ENCODE results near the gene ARMH1.
A peak's percentile ranks its signal among the peaks of the same experiment; 100 is the strongest.
"Not testable (repeated sequence)": the region's sequence is repeated elsewhere in the genome, so short reads cannot be mapped to it uniquely, and the experiment has no call there.

The ARMH1 gene

DNA sequence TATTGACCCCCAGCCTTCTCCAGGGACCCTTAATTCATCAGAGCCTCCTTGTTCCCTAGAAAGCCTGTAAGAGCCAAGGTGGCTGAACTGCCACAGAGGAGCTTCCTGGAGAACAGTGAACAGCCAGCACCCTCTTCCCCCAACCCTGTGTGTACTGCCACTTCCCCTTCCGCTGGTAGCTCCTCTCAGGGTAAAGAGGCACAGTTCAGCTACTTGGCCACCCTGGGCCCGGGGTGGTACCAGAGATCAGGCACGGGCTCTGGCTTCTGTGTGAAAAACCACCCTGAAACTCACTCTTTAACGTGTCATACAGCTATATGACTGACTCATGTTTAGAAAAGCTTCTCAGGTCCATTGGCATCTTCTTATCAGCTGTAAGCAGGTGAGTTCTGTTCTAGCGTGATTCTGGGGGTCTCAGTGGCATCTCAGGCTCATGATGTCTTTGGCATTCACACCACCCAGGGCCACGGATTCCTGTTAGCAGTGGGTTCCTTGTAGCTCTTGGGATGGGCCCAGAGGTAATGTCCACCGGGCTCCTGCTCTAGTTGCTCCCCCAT, 22.4 kb downstream of the ARMH1 start:
- DNase-seq = no peak

DNA sequence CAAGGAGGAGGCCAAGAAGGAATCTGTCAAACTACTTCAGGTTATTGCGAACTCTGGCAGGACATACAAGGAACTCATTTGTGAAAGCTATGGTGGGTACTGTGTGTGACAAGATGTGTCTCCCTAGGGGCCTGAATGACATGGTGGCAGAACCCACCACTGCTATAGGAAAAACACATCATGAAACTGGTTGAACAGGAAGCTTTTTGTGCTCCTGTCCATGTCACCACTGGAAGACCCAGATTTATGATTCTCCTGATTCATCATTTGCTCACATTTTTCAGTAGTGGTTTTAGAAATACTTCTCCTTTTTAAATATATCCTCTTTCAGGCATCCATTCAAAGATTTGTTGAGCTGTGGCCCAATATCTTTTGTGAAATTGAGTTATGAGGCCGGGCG, 23.6 kb downstream of the ARMH1 start:
- no peak for DNase-seq

DNA sequence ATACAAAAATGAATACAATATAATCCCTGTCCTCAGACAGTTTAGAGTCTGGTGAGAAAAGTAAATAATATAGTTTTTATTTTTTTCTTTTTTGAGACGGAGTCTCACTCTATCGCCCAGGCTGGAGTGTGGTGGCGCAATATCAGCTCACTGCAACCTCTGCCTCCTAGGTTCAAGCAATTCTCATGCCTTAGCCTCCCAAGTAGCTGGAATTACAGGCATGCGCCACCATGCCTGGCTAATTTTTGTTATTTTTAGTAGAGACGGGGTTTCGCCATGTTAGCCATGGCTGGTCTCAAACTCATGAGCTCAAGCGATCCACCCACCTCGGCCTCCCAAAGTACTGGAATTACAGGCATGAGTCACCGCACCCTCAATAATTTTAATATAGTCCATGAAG, 24.9 kb downstream of the ARMH1 start:
- DNase-seq = not testable (repeated sequence)

DNA sequence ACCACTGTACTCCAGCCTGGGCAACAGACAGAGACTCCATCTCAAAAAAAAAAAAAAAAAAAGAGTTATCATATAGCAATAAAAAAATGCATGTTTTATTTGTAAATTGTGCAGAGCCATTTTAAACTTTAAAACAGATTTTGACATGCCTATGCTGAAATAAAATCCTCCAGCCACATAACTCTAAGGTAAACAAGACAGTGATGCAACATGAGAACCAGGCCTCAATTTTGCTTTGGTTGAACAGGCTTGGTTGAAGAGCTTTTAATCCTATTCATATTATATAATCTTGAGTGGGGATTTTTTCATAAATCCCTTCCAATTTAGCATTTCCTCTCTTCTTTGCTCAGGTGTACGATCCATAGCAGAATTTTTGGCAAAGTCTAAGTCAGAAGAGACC, 26.1 kb downstream of the ARMH1 start:
- DNase-seq = no peak

DNA sequence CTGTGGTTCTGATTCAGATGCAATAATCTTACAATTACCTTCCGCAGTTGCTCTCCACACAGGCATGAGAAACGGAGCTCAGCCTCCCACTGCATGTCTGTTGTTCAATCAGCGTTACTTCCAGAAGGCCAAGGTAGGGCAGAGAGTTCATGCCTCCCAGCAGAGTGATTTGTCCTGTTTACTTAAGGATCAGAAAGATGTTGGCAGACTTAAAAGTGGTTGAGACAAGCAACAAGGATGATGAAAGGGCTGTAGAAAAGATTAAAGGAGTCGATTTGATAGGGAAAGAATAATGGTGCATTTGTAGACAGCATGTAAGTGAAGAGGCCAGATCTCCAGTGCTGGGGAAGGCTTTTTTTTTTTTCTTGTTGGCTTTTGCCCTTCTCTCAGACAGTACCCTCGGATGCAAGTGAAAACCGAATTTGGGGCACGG, 26.6 kb downstream of the ARMH1 start:
- DNase-seq = no peak

DNA sequence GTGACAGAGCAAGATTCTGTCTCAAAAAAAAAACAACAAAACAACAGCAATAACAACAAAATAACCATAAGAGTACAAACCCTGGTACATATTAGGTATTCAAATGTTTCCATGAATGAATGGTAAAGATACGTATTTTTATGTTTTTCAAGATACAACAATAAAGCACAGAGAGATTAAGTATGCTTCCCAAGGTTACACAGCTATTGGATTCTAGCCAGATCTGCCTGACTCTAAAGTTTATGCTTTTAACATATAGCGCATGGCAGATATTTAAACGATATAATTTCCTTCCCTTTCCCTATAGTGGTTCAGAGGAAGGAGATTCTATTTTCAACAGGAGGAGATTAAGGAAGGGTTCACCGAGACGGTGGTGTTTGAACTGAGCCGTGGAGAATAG, 31.0 kb downstream of the ARMH1 start:
- no peak for DNase-seq

DNA sequence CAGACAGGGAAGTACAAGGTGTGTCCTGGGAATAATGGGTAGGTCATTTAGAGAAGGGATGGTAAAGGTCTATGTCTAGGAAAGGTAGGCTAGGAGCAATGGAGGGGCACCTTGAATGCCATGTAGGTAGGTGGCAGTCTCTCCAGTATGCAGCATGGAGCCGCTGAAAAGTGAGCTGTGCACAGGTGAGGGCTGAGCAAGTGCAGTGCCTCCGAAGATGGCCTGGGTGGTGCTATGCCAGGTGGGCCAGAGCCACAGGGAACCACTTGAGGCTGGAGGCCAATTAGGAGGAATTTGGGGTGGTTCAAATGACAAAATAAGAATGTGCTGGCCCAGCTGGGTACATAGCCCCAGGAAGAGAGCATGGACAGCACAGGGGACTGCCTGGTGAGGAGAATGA, 31.4 kb downstream of the ARMH1 start:
- DNase-seq = no peak

DNA sequence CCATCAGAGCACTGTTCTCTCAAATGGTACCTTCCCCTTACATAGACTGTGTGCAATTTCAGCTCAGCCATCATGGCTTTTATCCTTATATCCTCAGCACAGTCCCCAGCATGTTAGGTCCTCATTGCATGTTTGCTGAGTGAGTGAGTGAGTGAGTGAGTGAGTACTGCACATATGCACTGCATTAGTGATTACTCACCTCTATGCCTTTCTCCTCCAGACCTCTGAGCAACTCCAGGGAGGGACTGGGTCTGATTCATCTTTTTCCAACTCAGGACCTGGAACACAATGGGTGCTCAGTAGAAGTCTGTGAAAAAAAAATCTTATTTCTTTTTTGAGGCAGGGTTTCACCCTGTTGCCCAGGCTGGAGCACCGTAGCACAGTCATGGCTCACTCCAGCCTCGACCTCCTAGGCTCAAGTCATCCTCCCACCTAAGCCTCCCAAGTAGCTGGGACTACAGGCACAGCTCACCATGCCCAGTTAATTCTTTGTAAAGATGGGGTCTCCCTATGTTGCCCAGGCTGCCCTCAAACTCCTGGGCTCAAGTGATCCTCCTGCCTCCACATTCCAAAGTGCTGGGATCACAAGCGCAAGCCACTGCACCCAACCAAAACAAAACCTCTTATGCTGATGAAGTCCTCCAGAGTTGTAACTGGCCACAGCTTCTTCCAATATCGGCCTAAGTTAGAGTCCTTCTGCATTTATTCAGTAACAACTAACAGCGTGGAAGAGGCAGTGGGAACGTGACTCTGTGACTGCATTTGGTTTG, 32.8 kb downstream of the ARMH1 start:
- no peak for DNase-seq

DNA sequence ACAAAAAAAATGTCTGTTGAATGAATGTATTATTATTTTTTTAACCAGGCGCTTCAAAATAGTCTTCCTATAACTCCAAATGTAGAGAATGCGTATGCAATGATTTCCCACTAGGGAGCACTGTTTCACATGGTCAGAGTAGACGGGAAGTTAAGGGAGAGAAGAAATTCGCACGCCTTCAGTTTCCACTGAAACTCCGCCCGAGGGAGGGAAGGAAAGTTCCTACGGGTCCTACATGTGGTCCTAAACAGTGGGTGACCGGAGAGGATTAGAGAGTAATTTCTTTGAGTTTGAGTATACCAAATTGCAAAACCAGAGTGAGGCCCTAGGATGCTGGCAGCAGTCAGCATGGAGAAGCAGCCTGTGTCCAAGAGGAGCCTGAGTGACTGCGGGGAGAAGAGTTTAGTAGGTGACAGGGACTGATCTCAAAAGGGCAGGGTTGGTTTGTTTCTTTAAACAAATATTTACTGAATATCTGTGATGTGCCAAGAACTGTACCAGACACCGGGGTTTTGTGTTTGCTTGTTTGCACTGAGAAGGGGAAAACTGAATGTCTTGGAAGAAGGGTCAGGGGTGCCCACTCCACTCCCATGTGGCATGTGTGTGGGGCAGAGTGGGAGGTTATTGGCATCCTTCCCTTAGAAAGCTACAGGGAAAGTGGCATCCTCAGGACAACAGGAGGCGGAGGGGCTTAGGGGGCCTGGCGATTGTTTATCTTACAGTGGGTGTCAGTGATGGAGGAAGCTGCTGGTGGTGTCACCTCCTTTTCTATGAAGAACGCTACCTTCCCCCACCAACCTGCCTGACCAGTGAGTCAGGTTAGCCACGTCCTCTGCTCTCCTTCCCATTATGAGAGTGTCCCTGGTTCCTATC, 33.7 kb downstream of the ARMH1 start:
- no peak for DNase-seq

DNA sequence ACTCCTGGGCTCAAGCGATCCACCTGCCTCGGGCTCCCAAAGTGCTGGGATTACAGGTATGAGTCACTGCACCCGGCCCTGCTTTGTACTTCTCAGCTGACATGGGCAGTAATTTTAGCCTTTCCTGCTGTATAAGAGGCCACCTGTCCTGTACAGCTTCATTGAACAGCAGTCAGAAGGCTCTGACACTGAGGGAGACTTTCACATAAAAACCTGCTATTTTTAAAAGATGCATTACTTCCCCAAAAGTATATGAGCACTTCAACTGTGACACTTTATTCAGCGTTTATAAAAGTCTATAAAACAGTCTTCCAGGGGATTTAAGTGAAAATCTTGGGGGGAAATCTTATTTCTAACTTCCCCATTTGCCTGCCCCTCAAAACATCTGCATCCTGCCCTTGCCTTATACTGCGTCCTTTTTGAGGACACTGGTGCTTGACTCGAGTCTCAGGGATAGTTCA, 38.8 kb downstream of the ARMH1 start:
- DNase-seq = no peak

DNA sequence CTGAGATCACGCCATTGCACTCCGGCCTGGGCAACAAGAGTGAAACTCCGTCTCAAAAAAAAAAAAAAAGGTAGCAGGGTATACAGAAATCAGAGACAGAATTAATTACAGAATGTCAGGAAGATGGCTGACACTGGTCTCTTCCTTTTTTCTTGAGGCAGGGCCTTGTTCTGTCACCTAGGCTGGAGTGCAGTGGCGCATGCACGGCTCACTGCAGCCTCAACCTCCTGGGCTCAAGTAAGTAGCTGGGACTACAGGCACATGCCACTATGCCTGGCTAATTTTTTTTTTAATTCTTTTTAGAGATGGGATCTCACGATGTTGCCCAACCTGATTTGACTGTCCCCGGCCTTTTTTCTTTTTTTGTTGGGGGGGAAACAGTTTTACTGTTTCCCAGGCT, 40.0 kb downstream of the ARMH1 start:
- DNase-seq = no peak

DNA sequence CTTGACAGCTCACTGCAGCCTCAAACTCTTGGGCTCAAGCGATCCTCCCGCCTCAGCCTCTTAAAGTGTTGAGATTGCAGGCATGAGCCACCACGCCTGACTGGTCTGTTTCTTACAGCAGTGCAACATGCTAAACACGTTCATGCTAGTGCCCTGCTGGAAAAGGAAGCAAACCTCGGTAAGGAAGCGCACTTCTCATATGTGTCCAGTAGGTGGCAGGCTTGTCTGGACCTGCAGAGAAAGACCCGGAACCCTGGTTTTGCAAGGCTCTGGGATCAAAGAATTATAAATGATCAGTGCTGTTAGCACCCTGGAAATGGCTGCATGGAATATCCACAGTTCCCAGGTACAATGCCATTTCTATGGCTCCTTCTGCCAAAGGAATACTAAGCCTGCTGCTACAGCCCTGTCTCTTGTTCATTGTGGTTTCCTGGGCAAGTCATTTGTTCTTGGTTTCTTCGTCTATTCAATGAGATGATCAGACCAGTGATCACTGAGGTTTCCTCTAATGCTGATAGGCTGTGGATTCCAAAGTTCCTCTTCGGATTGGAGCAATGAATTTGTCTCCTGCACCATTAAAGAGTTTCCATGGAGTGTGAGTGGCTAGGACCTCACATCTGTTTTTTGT, 40.5 kb downstream of the ARMH1 start:
- DNase-seq = no peak

DNA sequence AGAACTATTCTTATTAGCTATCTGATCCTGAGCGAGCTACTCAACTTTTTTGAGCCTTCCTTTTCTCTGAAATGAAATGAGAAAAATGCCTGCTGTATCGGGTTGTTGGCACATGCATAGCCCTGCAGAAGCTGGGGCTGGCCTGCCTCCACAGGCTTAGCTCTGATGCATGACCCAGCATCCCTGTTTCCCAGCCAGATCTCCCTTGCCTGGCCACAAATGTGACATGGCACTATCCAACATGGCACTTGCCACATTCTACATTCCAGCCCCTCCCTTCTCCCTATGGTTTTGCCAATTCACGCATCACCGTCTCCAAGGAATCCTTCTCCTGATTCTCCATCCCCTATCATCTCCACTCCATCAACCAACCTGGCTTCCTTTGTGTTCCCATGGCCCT, 42.6 kb downstream of the ARMH1 start:
- DNase-seq = no peak

DNA sequence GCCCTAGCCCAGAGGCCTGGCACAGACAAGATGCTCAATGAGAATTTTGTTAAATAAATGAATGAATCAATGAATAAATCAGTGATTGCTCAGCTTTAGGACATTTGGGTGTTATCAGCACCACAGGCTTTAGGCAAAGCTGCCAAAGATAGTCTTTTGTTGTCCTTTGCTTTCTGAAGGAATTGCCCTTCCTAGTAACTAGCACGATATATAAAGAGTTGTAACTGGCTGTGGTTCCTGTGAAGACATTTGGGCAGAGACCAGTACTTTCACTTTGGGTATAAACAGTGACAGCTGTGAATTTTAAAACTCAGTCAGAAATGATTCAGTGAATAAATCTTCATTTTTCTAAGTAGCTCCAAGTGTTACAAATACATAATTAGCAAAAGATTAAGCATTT, 43.1 kb downstream of the ARMH1 start:
- DNase-seq = no peak

DNA sequence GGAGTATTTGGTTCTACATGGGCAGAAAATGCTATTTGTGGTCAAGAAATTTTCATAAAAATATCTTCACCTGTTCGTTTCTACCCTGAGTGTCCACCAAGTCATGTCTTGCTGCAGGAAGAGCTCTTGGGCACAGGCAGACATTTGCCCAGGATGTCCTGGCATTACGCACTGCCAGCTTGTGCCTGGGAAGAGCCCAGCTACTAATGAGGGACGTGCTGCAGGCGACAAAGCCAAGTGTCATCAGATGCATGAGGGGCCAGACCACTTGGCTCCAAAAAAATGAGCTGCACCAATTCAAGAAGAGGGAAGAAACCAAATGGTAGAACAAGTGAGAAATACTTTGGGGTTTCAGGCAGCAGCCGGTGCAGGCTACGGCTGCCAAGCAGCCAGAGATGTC, 43.6 kb downstream of the ARMH1 start:
- DNase-seq = no peak

DNA sequence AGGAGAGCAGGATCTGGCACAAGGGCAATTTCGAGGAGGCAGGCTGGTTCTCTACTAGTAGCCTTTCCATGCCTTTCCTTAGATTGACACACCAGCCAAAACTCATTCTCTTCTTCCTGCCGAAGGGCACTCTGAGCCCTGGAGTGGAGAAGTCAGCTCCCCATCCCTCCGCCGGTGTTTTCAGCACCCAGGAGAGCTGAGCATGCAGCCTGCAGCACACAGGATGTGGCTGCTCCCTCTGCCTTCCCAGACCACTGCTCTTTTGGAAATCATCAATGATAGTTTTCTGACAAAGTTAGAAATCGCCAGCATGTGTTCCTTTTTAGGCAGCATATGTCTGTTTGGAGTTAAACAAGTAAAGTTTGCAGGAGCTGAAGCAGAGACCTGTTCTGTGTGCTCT, 44.8 kb downstream of the ARMH1 start:
- DNase-seq = no peak

DNA sequence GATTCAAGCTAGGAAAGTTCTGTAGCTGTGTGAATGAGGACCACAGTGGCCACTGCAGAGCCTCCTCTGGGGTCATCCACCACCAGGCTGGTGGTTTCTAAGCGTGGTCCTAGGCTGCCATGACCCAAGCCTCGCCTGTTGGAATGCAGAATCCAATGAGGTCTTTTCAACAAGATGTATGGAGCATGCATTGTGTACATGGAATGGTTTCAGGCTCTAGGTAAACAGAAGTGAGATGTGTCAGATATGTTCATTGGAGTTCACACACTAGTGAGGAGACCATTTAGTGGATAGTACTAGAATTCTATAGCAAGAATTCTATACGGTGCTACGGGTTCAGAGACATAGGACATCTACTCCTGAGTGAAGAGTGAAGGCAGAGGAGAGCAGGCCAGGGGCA, 45.8 kb downstream of the ARMH1 start:
- no peak for DNase-seq

DNA sequence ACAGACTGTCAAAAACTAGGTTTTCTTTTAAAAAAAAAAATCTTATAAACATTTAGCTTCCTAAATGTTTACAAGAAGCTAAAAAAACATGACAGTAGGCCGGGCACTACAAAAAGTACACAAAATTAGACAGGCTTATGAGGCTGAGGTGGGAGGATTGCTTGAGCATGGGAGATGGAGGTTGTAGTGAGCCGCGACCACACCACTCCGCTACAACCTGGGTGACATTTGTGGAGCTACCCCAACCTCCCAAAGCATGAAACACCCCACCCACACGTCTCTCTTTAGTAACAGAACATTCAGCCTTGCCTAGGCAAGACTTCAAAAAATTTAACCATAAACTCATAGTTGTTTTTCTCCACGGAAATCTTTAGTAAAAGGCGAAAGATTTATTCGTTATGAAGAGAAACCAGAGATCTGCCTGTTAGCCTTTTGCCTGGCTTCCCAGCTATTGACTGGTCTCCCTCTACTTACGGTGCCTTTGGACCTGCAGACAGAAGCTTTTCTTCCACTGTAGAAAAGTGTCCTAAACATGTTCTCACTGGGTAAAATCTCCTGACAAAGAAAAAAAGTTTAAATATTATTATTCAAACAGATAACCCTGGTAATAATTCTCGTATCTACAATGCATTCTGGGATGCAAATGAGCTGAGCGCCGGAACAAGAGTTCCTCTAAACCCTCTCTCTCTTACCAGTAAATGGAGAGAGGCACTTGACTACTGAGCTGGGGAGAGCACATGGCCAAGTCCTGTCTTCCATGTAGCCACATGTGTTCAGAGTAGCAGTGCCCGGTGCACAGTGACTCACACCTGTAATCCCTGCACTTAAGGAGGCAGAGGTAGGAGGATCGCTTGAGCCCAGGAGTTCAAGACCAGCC, 47.2 kb downstream of the ARMH1 start:
- DNase-seq = peak; percentile 67 to 80

DNA sequence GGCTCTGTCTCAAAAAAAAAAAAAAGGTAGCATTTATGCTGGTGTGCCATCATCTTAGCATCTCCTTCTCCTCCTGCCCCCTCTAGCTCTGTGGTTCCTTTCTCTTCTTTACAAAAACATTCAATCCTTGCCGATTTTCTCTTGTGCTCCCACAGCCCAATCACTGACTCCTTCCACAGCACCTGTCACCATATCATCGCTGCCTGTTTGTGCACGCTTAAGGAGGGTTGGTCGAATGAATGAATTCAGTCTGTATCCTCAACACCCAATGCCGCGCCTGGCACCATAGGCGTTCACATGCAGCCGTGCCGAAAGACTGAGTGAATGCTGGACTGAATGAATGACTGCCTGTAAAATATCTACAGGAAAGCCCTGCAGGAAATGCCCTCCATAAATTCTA, 48.5 kb downstream of the ARMH1 start:
- DNase-seq = no peak

DNA sequence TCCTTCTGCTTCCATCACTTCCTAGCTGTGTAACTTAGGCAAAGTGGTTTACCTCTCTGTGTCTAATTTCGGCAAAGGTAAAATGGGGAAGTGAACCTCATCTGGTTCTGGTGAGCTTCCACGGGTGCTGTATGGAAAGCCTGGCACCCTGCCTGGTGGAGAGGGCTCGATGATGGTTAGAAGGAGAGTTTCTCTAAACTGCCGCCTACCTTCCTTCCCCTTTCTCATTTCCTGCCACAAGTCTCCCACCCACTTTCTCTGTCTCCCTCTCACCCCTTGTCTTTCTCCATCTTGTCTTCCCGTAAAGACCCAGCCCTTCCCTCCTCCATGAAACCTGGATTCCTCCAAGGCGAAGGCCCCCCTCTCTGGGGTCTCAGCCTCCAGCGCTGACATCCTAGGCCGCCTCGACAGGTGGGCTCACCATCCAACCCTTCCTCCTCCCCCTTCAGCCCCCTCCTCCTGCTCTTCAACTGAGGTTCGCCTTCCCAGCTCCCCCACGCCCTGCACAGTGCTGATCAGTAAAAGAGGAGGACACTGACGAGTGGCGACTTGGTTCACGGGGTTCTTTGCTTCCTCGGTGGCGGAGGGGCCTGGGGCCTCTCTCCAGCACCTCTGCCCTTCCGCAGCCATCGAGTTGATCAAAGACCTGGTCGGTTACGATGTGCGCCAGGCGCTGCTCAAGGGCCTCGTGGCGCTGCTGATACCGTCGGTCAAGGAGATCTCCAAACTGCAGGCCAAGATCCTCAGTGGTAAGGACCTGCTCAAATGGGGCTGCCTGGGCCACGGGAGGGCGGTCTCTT, 49.2 kb downstream of the ARMH1 start:
- DNase-seq = no peak

DNA sequence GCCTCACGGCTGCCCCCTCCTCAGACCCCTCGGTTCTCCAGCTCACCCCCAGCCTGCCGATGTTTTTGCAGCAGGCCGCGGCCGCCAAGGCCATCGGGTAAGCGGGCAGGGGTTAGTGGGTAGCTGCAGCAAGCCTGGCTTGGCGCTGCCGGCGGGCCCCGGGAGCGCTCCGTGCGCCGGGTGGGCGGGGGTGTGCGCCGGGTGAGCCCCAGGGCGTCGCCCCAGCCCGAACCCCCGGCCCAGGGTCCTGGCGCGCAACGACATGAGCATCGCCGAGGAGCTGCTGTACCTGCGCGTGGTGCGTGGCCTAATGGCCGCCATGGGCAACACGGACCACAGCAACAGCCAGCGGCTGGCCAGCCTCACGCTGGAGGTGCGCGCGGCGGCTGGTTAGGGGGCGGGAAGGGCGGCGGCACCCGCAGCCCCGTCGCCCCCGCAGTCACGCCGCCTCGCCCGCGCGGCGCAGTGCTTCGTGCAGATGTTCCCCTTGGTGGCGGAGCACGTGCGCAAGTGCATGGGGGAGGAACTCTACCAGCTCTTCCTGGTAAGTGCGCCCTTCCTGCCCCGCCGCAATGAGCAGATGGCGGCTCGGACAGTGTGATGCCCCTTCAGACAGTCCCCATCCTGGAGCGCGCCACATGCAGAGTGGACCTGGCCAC, 49.9 kb downstream of the ARMH1 start:
- no peak for DNase-seq
